Psoas muscle (tissue), 8 donors: ENCODE results near the gene SLC5A5. TPM values are rescaled to one million over a fixed set of nuclear protein-coding genes. Genes with fewer than 3 reads are reported as not detected.

Source experiments
- ATAC-seq, 4 donors: fragments of 200-7000 bp; cut with Tn5 transposase; one replicate each; pipeline ENCODE4 v1.9.1; 2020; ENCODE audit warnings: moderate library complexity in 3 of 4, mild to moderate bottlenecking in 2 of 4
- DNase-seq, 2 donors: peaks; one replicate each; pipeline ENCODE4 v3.0.0-alpha.2; 2020
- H3K27ac ChIP-seq: fragments of 200-600 bp; one replicate; pipeline ENCODE4 v1.8.0; 2022
- H3K27me3 ChIP-seq, 3 donors: fragments of 200-600 bp in 1 of 3; one replicate each; pipeline versions ENCODE4 v1.6.1 to v1.8.0; 2013 to 2022; ENCODE audit warnings: low read length in 2 of 3, mild to moderate bottlenecking in 2 of 3, moderate library complexity in 1 of 3; ENCODE audit not compliant: insufficient read depth in 3 of 3
- H3K36me3 ChIP-seq, 2 donors: fragments of 200-600 bp in 1 of 2; one replicate each; pipeline versions ENCODE4 v1.6.1 to v1.8.0; 2013 to 2022; ENCODE audit warnings: low read depth in 1 of 2, mild to moderate bottlenecking in 1 of 2, moderate library complexity in 1 of 2; ENCODE audit not compliant: insufficient read depth in 1 of 2
- H3K4me1 ChIP-seq: fragments of 200-600 bp; one replicate; pipeline ENCODE4 v1.8.0; 2022
- H3K4me3 ChIP-seq: fragments of 200-600 bp; one replicate; pipeline ENCODE4 v1.8.0; 2022; ENCODE audit warnings: mild to moderate bottlenecking
- H3K9me3 ChIP-seq: fragments of 200-600 bp; one replicate; pipeline ENCODE4 v1.8.0; 2022
- WGBS, 3 donors: extraction: QIAGEN DNeasy Blood & Tissue Kit; methylation state at CpG; one replicate each; pipeline versions ENCODE4 v1.1.6 to v1.1.7; 2013; 5-methylcytosine and 5-hydroxymethylcytosine counted together
- intact Hi-C, 2 donors: fragments of 100-400 bp; cut with DNase I; formaldehyde crosslinking; loops; one replicate each; pipeline versions ENCODE4 v1.11.0 to v1.14.2; 2022
- polyA plus RNA-seq, 3 donors: library from polyadenylated mRNA; stranded (reverse); fragments of 200-250 nt; gene quantifications; one replicate each; pipeline ENCODE4 v1.2.3, GENCODE V29; 2013
- total RNA-seq, 4 donors: library from RNA; stranded (reverse); fragmentation: NEBNext Ultra II Directional in 2 of 4; extraction: Animal tissue kit (Norgen Biotek cat#: 25700) in 2 of 4; gene quantifications; one replicate each; pipeline versions ENCODE4 v1.2.1 to v1.2.4, GENCODE V29; 2021 to 2023
- TF ChIP-seq, protein P1 (sequence below): fragments of 200-600 bp; IDR thresholded peaks from one replicate; pipeline ENCODE4 v1.8.0; 2022; ENCODE audit warnings: antibody characterized with exemption
- donor health status: healthy with polysubstance abuse.
- donor health status: DM: no; HTN: no; CAD: no; lungs with moderate emphysema.
- donor health status: Bipolar disorder and iron deficiency.
- donor health status: healthy.
- donor health status: DM: yes; HTN: yes; CAD: no.
- donor health status: DM: no; HTN: no; CAD: no.
- donor health status: DM: no; HTN: no; CAD: no.
- donor health status: DM: yes; HTN: yes; CAD: no.

The SLC5A5 gene
- total and polyA plus RNA-seq, 7 donors: not detected

DNA sequence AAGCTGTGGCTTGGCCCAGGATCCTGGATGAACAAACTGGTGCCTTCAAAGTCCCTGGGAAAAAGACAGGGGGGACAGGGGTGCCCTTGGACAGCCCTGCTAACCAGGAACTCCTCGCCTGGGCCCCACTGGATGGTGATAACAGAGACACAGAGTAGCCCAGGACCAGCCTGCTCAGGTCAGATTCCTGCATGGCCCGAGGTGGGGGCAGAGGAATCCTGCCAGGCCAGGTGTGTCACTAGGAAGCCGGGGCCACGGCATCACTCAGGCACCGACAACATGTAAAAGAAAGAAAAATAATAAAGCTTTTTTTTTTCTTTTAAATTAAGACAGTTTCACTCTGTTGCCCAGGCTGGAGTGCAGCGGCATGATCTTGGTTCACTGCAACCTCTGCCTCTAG lies 17.7 kb upstream of the SLC5A5 start:
- H3K27me3 ChIP-seq: no peaks in the 10 kb centered on the region
- TF ChIP-seq, protein P1, sequence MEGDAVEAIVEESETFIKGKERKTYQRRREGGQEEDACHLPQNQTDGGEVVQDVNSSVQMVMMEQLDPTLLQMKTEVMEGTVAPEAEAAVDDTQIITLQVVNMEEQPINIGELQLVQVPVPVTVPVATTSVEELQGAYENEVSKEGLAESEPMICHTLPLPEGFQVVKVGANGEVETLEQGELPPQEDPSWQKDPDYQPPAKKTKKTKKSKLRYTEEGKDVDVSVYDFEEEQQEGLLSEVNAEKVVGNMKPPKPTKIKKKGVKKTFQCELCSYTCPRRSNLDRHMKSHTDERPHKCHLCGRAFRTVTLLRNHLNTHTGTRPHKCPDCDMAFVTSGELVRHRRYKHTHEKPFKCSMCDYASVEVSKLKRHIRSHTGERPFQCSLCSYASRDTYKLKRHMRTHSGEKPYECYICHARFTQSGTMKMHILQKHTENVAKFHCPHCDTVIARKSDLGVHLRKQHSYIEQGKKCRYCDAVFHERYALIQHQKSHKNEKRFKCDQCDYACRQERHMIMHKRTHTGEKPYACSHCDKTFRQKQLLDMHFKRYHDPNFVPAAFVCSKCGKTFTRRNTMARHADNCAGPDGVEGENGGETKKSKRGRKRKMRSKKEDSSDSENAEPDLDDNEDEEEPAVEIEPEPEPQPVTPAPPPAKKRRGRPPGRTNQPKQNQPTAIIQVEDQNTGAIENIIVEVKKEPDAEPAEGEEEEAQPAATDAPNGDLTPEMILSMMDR: no peak
- no peak overlapping the region for H3K4me3 ChIP-seq
- WGBS, 3 donors: 84 to 86% (median 84%) methylated on average over 6 of the region's 6 CpGs
- no peaks in the 10 kb centered on the region for H3K4me1 ChIP-seq
- DNase-seq (no peak), ATAC-seq (no peak)
- H3K27ac ChIP-seq: no peak overlapping the region
- no peaks in the 10 kb centered on the region for H3K9me3 ChIP-seq
- intact Hi-C loops: loop anchor here in 1 of 2 donors (1.0 to 5.0 kb wide), 2 partner anchors 47 to 147 kb away; no protein-coding TSS in a partner anchor
- no peaks in the 10 kb centered on the region for H3K36me3 ChIP-seq

DNA sequence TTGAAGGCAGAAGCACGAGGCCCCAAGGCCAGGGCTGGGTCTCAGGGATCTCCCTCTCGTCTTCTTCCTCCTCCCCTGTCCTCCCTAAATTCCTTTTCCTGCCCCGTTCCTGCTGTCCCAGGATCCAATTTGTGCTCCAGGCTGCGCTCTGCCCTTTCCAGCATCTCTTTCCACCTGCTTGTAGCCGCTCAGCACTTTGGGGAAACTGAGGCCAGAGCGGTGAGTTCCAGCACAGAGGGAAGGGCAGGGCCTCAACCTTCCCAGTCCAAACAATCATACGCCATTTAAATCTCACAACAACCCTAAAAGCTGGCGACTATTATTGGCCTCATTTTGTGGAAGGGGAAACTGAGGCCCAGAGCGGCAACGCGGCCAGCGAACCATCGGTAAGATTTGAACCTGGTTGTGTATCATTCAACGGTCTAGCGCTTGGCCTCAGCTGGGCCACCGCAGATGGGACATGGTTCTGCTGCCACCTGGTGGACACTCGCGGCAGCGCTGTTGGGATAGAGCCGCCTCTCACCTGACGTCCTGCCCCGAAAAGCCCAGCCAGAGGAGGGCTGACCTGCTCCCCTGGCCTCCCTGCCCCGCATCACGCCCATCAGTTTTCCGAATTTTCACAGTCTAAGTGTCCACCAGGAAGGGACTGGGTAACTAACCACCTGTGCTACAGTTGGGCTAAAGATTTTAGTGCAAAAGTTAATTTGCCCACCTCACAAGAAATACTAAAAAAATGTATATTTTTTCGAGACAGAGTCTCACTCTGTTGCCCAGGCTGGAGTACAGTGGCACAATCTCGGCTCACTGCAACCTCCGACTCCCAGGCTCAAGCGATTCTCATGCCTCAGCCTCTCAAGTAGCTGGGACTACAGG lies 16.2 kb upstream of the SLC5A5 start:
- no peaks in the 10 kb centered on the region for H3K4me1 ChIP-seq
- no peaks in the 10 kb centered on the region for H3K9me3 ChIP-seq
- 14% methylated on average over 29 of the region's 29 CpGs for WGBS, 3 donors
- no peaks in the 10 kb centered on the region for H3K27me3 ChIP-seq
- H3K4me3 ChIP-seq: no peak overlapping the region
- intact Hi-C loops: loop anchor here in 1 of 2 donors (5.0 kb wide), 1 partner anchor 142 kb away; no protein-coding TSS in a partner anchor
- DNase-seq (peak; percentile 85 to 93), ATAC-seq (peak; percentile 36 to 52 (median 50))
- TF ChIP-seq, protein P1: peak; percentile 96
- H3K36me3 ChIP-seq: no peaks in the 10 kb centered on the region
- H3K27ac ChIP-seq: no peak overlapping the region

DNA sequence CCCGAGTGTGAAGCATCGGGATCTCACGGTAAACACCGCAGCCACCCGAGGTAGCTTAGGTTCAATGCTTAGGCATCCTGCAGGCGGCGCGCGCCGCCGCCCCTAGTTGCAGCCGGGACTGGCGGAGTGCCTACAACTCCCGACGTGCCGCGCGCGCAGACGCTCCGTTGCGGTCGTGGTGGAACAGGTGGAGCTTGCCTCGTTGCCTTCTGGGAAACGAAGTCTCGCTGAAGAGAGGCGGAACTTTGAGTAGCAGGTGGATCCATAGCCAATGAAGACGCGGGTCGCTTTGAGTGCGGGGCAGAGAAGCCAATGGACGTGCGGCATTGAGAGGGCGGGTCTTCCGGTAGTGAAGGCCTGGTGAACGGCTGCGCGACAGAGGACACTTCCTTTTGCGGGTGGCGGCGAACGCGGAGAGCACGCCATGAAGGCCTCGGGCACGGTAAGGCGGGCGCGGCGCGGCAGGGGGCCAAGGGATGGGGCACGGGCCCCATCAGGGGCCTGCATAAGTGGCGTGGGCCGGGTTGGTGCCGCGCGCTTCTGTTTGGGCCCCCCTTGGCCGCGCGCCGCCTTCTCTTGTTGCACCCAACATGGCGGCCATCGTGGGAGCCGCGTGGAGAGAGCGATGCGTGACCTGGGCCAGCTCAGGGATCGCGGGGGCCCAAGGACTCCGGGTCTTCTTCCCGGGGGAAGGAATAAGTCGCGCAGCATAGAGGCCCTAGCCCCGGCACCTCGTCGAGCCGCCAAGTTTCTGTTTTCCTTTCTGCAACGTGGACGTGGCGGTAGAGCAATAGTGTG lies 12.0 kb upstream of the SLC5A5 start, which contains the start of gene RPL18A:
Gene RPL18A (plus strand): TSS at position 378 of the 798 bp plus-strand sequence. CDS start 47 bp downstream, at position 425.
- Histone ChIP-seq H3K4me1 (peaks cover 29% of the 10 kb centered on the region), H3K27ac (peak within 1 kb of the TSS; percentile 99), H3K9me3 (no peaks in the 10 kb centered on the region), H3K27me3 (no peaks in the 10 kb centered on the region), H3K4me3 (peak within 1 kb of the TSS; percentile 98), H3K36me3 (peaks cover 14 to 41% of the 10 kb centered on the region in 2 donors)
- intact Hi-C loops: loop anchor here (1.0 to 10.0 kb wide), 4 partner anchors 73 to 205 kb away; partner anchors contain the start of gene CCDC124 (in 1 of the 2)
- ATAC-seq: peak; percentile 90 to 94 (median 92)
- TF ChIP-seq, protein P1: peak; percentile 71
- 0% methylated on average over 71 to 80 of the region's 80 CpGs for WGBS, 3 donors
- DNase-seq: peak; percentile 98 to 99

DNA sequence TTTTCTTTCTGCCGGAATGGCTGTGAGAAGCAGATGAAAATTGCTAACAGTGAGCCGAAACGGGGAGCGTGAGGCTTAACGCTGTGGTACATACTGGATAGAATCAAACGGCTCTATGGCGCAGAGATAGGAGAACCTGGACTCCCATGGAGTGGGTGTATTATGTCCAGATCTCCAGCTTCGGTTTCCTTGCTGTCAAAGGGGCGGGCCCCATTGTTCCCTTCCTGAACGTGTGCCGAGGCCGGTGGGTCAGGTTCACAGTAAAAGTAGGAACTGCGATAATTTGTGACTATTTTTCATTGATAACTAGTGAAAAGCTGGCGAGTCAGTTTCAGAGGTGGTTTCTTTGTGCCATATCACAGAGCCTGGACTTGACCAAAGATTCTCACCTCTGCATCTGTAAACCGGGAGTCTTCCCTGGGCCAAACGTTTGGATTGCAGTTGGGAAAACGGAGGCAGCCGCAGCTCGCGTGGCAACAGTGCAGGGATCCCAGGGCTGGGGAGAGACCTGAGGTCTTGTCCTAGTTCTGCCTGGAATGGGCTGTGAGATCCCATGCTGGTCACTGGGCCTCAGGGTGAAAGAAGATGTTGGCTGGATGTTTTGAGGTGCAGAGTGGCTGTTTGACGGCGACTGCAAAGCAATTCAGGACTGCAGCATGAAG lies 11.3 kb upstream of the SLC5A5 start:
- intact Hi-C loops: loop anchor here in 1 of 2 donors (10.0 kb wide), 1 partner anchor 204 kb away; no protein-coding TSS in a partner anchor
- Histone ChIP-seq H3K36me3 (peaks cover 14 to 48% of the 10 kb centered on the region in 2 donors), H3K9me3 (no peaks in the 10 kb centered on the region), H3K4me3 (peak overlapping the region; percentile 98), H3K27ac (peak overlapping the region; percentile 99), H3K27me3 (no peaks in the 10 kb centered on the region), H3K4me1 (peaks cover 29% of the 10 kb centered on the region)
- 1% methylated on average over 22 of the region's 22 CpGs for WGBS, 3 donors
- DNase-seq: no peak
- ATAC-seq: peak in 1 of 4 donors; percentile 17
- TF ChIP-seq, protein P1: no peak
